HepG2 (cell line): ENCODE results near the gene SBNO2. TPM values are rescaled to one million over a fixed set of nuclear protein-coding genes. Genes with fewer than 3 reads are reported as not detected.

Experiments
- BCL6 ChIP-seq: IDR thresholded peaks from 2 replicates; pipeline ENCODE4 v1.6.1; 2016; ENCODE audit warnings: missing genetic modification reagents, missing compliant biosample characterization
- CBX5 ChIP-seq: sonication (generic); formaldehyde crosslinking; IDR thresholded peaks from 2 replicates; pipeline ENCODE4 v1.4.0; 2020; ENCODE audit warnings: missing genetic modification reagents, borderline replicate concordance
- EZH2 ChIP-seq: conservative IDR thresholded peaks from 2 replicates; pipeline ENCODE4 v1.6.1; 2012; ENCODE audit warnings: mild to moderate bottlenecking, low read depth, low read length, moderate library complexity
- FLYWCH1 ChIP-seq: sonication (generic); formaldehyde crosslinking; IDR thresholded peaks from 2 replicates; pipeline ENCODE4 v1.8.1; 2023; ENCODE audit warnings: mild to moderate bottlenecking, missing genetic modification reagents
- MBD4 ChIP-seq: IDR thresholded peaks from 2 replicates; pipeline ENCODE4 v1.6.1; 2012; ENCODE audit warnings: low read length, inconsistent platforms, borderline replicate concordance
- MEF2D ChIP-seq: sonication (generic); formaldehyde crosslinking; IDR thresholded peaks from 2 replicates; pipeline ENCODE4 v1.5.1; 2020; ENCODE audit warnings: mild to moderate bottlenecking, missing genetic modification reagents
- MTF2 ChIP-seq: sonication (generic); formaldehyde crosslinking; IDR thresholded peaks from 2 replicates; pipeline ENCODE4 v1.5.0; 2020; ENCODE audit warnings: missing genetic modification reagents, borderline replicate concordance
- NFATC3 ChIP-seq: sonication (generic); formaldehyde crosslinking; IDR thresholded peaks from 2 replicates; pipeline ENCODE4 v1.5.1; 2020; ENCODE audit warnings: mild to moderate bottlenecking, missing genetic modification reagents
- POLR2G ChIP-seq: fragments of 200-400 bp; formaldehyde crosslinking; IDR thresholded peaks from 2 replicates; pipeline ENCODE4 v1.6.1; 2018; ENCODE audit warnings: mild to moderate bottlenecking, low read depth, low read length, moderate library complexity
- PRPF4 ChIP-seq: fragments of 200-400 bp; formaldehyde crosslinking; IDR thresholded peaks from 2 replicates; pipeline ENCODE4 v1.6.1; 2016; ENCODE audit warnings: low read length, low read depth; ENCODE audit not compliant: poor library complexity, severe bottlenecking
- RXRA ChIP-seq: sonication (generic); formaldehyde crosslinking; IDR thresholded peaks from 2 replicates; pipeline ENCODE4 v1.5.1; 2020; ENCODE audit warnings: missing genetic modification reagents
- ZBTB7A ChIP-seq: sonication (generic); formaldehyde crosslinking; IDR thresholded peaks from 2 replicates; pipeline ENCODE4 v1.8.0; 2022; ENCODE audit warnings: mild to moderate bottlenecking, missing genetic modification reagents
- ZMYM4 ChIP-seq: sonication (generic); formaldehyde crosslinking; IDR thresholded peaks from 2 replicates; pipeline ENCODE4 v1.8.1; 2023; ENCODE audit warnings: mild to moderate bottlenecking, missing genetic modification reagents
- ZNF20 ChIP-seq: sonication (generic); formaldehyde crosslinking; IDR thresholded peaks from 2 replicates; pipeline ENCODE4 v1.4.0; 2020; ENCODE audit warnings: mild to moderate bottlenecking, moderate library complexity, missing genetic modification reagents
- ZNF329 ChIP-seq: sonication (generic); formaldehyde crosslinking; IDR thresholded peaks from 2 replicates; pipeline ENCODE4 v1.9.0; 2021; ENCODE audit warnings: low read depth, mild to moderate bottlenecking, missing genetic modification reagents
- ZNF350 ChIP-seq: sonication (generic); formaldehyde crosslinking; IDR thresholded peaks from 2 replicates; pipeline ENCODE4 v1.4.0; 2020; ENCODE audit warnings: mild to moderate bottlenecking, low read depth, missing genetic modification reagents, borderline replicate concordance
- ZNF446 ChIP-seq: sonication (generic); formaldehyde crosslinking; IDR thresholded peaks from 2 replicates; pipeline ENCODE4 v1.5.0; 2020; ENCODE audit warnings: mild to moderate bottlenecking, missing genetic modification reagents
- ZNF546 ChIP-seq: sonication (generic); formaldehyde crosslinking; conservative IDR thresholded peaks from 2 replicates; pipeline ENCODE4 v1.8.1; 2023; ENCODE audit warnings: mild to moderate bottlenecking, missing genetic modification reagents
- ZNF563 ChIP-seq: sonication (generic); formaldehyde crosslinking; IDR thresholded peaks from 2 replicates; pipeline ENCODE4 v1.8.0; 2022; ENCODE audit warnings: mild to moderate bottlenecking, moderate library complexity, missing genetic modification reagents
- ZNF724P ChIP-seq: sonication (generic); formaldehyde crosslinking; IDR thresholded peaks from 2 replicates; pipeline ENCODE4 v1.8.0; 2022; ENCODE audit warnings: missing genetic modification reagents, borderline replicate concordance
- ZNF850 ChIP-seq: sonication (generic); formaldehyde crosslinking; conservative IDR thresholded peaks from 2 replicates; pipeline ENCODE4 v1.9.0; 2021; ENCODE audit warnings: mild to moderate bottlenecking, missing genetic modification reagents
- polyA plus RNA-seq, 8 experiments: library from polyadenylated mRNA; depleted of rRNA in 3 of 8; stranded (reverse) in 7 of 8; unstranded in 1 of 8; fragments of >200 nt; fragmentation: Illumina TruSeq in 4 of 8; extraction: Trizol in 4 of 8; gene quantifications; 2 replicates each; pipeline versions ENCODE4 v1.2.1 to v1.2.3, GENCODE V29; 2011 to 2016; ENCODE audit warnings: low read depth in 4 of 8, missing spikeins in 1 of 8, mixed read lengths in 1 of 8; ENCODE audit not compliant: insufficient read depth in 1 of 8
- total RNA-seq, 5 experiments: library from RNA; depleted of rRNA; stranded (reverse); fragments of >200 nt; fragmentation: Illumina TruSeq; extraction: Trizol; gene quantifications; 2 replicates each; pipeline ENCODE4 v1.2.3, GENCODE V29; 2016; ENCODE audit warnings: low read depth in 1 of 5
- TF ChIP-seq, protein P1 (sequence below), 2 experiments: sonication (generic) in 1 of 2; formaldehyde crosslinking in 1 of 2; IDR thresholded peaks; 2 replicates each; pipeline versions ENCODE4 v1.4.0 to v1.6.1; 2018 to 2020; ENCODE audit warnings: missing genetic modification reagents in 2 of 2, borderline replicate concordance in 1 of 2, low read depth in 1 of 2, mild to moderate bottlenecking in 1 of 2, missing biosample characterization in 1 of 2
- TF ChIP-seq, protein P2 (sequence below): sonication (generic); formaldehyde crosslinking; IDR thresholded peaks from 2 replicates; pipeline ENCODE4 v1.4.0; 2020; ENCODE audit warnings: mild to moderate bottlenecking, missing genetic modification reagents
- TF ChIP-seq, protein P3 (sequence below): sonication (generic); formaldehyde crosslinking; IDR thresholded peaks from 2 replicates; pipeline ENCODE4 v1.9.0; 2021; ENCODE audit warnings: missing genetic modification reagents, mild to moderate bottlenecking, borderline replicate concordance
- TF ChIP-seq, protein P4 (sequence below): sonication (generic); formaldehyde crosslinking; IDR thresholded peaks from 2 replicates; pipeline ENCODE4 v1.5.0; 2020; ENCODE audit warnings: missing genetic modification reagents

Gene SBNO2
- total and polyA plus RNA-seq, 2 of the 13 experiments (the other 11 are each of a cell fraction or from before 2014, with no cell fraction given): 8.6 to 10.4 TPM

DNA sequence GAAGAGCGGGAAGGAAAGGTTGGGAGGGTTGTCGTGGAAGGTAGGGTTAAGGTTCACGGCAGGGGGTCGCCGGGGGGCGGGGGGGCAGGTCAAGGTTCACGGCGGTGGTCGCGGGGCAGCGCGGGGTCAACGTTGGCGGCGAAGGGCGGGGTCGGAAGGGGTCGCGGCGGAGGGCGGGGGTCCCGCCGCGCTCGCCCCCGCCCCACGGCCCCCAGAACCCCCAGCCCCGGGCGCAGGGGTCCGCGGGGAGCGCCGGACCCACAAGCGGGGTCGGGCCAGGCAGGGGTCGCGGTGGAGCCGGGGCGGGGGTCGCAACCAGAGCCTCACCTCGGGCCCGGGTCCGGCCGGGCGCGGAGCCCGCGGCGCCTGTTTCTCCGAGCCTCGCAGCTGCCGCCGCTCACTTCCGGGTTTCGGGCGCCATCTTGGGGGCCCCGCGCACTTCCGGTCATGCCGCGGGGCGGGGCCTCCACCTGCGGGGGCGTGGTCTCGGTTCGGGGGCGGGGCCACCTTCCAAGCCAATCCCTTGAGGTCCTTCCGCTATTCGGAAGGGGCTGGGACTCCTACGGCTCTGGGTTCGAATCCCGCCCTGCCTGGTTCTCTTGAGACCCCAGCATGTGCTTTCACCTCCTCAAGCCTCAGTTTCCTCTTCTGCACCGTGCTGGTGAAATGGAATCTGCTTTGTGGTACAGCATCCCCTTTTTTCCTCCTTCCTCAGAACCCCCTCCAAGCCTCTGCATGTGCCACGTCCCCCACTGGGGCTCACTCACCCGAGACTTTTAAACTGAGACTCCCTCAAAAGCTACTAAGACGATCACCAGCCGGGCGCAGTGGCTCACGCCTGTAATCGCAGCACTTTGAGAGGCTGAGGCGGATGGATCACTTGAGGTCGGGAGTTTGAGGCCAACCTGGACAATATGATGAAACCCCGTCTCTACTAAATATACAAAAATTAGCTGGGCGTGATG is at the start of gene SBNO2 (continued):
- TF ChIP-seq ZNF20 (CRISPR knock-in tag) (no peak), ZNF563 (CRISPR knock-in tag) (no peak), ZNF350 (CRISPR knock-in tag) (no peak), ZNF446 (CRISPR knock-in tag) (peak; percentile 50; the same call in 1 of the 2 replicates), PRPF4 (no peak), FLYWCH1 (CRISPR knock-in tag) (no peak), ZNF546 (CRISPR knock-in tag) (no peak), MEF2D (CRISPR knock-in tag) (no peak), RXRA (CRISPR knock-in tag) (no peak), BCL6 (CRISPR knock-in tag) (0 out of 2 replicates have a peak, but pooled peaks have one; percentile 23), MBD4 (no peak), MTF2 (CRISPR knock-in tag) (no peak), ZBTB7A (CRISPR knock-in tag) (0 out of 2 replicates have a peak, but pooled peaks have one; percentile 0), ZNF724P (CRISPR knock-in tag) (no peak), EZH2 (no peak), ZNF850 (CRISPR knock-in tag) (no peak), ZNF329 (CRISPR knock-in tag) (0 out of 2 replicates have a peak, but pooled peaks have one; percentile 44), ZMYM4 (CRISPR knock-in tag) (peak; percentile 56; the same call in 1 of the 2 replicates), POLR2G (peak; percentile 84), NFATC3 (CRISPR knock-in tag) (no peak), CBX5 (CRISPR knock-in tag) (no peak; the same call in 1 of the 2 replicates)
- TF ChIP-seq, protein P1, sequence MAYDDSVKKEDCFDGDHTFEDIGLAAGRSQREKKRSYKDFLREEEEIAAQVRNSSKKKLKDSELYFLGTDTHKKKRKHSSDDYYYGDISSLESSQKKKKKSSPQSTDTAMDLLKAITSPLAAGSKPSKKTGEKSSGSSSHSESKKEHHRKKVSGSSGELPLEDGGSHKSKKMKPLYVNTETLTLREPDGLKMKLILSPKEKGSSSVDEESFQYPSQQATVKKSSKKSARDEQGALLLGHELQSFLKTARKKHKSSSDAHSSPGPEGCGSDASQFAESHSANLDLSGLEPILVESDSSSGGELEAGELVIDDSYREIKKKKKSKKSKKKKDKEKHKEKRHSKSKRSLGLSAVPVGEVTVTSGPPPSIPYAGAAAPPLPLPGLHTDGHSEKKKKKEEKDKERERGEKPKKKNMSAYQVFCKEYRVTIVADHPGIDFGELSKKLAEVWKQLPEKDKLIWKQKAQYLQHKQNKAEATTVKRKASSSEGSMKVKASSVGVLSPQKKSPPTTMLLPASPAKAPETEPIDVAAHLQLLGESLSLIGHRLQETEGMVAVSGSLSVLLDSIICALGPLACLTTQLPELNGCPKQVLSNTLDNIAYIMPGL (CRISPR knock-in tag; IDR thresholded peaks at IDR 0.05; ENCODE audit: borderline replicate concordance in 1 of 2, low read depth in 1 of 2): 0 out of 4 replicates have a peak, but pooled peaks of 1 of the 2 experiments have one; percentile 44
- TF ChIP-seq, protein P2, sequence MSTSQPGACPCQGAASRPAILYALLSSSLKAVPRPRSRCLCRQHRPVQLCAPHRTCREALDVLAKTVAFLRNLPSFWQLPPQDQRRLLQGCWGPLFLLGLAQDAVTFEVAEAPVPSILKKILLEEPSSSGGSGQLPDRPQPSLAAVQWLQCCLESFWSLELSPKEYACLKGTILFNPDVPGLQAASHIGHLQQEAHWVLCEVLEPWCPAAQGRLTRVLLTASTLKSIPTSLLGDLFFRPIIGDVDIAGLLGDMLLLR (CRISPR knock-in tag): 0 out of 2 replicates have a peak, but pooled peaks have one; percentile 33
- TF ChIP-seq, protein P3, sequence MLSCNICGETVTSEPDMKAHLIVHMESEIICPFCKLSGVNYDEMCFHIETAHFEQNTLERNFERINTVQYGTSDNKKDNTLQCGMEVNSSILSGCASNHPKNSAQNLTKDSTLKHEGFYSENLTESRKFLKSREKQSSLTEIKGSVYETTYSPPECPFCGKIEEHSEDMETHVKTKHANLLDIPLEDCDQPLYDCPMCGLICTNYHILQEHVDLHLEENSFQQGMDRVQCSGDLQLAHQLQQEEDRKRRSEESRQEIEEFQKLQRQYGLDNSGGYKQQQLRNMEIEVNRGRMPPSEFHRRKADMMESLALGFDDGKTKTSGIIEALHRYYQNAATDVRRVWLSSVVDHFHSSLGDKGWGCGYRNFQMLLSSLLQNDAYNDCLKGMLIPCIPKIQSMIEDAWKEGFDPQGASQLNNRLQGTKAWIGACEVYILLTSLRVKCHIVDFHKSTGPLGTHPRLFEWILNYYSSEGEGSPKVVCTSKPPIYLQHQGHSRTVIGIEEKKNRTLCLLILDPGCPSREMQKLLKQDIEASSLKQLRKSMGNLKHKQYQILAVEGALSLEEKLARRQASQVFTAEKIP (CRISPR knock-in tag): no peak
- TF ChIP-seq, protein P4, sequence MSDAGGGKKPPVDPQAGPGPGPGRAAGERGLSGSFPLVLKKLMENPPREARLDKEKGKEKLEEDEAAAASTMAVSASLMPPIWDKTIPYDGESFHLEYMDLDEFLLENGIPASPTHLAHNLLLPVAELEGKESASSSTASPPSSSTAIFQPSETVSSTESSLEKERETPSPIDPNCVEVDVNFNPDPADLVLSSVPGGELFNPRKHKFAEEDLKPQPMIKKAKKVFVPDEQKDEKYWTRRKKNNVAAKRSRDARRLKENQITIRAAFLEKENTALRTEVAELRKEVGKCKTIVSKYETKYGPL (CRISPR knock-in tag): no peak
